Neural crest cell (in vitro differentiated cells): ENCODE data around the gene GRIK1. TPM values are rescaled to one million over a fixed set of nuclear protein-coding genes. Genes with fewer than 3 reads are reported as not detected.

Experiments
- DNase-seq: peaks from one replicate; pipeline ENCODE4 v3.0.0; 2021; ENCODE audit warnings: low read depth, mixed read lengths, low spot score
- H3K27ac Mint-ChIP-seq: one replicate; pipeline ENCODE4 v1.8.0; 2021; ENCODE audit warnings: mild to moderate bottlenecking, mixed read lengths; ENCODE audit not compliant: unreplicated experiment
- H3K27me3 Mint-ChIP-seq: 2 replicates; pipeline ENCODE4 v1.8.0; 2021; ENCODE audit warnings: low read depth, mild to moderate bottlenecking, mixed read lengths
- H3K36me3 Mint-ChIP-seq: 2 replicates; pipeline ENCODE4 v1.8.0; 2021; ENCODE audit warnings: low read depth, mild to moderate bottlenecking, mixed read lengths
- H3K4me1 Mint-ChIP-seq: 2 replicates; pipeline ENCODE4 v1.8.0; 2021; ENCODE audit warnings: mixed read lengths
- H3K4me3 Mint-ChIP-seq: one replicate; pipeline ENCODE4 v1.8.0; 2021; ENCODE audit warnings: mild to moderate bottlenecking, mixed read lengths
- H3K9me3 Mint-ChIP-seq: 2 replicates; pipeline ENCODE4 v1.8.0; 2021; ENCODE audit warnings: mixed read lengths
- total RNA-seq: library from RNA; stranded (reverse); gene quantifications from 2 replicates; pipeline ENCODE4 v1.2.1, GENCODE V29; 2021
- TF ChIP-seq, protein P1 (sequence below): fragments of 200-600 bp; sonication (generic); conservative IDR thresholded peaks from 2 replicates; pipeline ENCODE4 v1.5.0; 2021; ENCODE audit warnings: antibody characterized with exemption, mild to moderate bottlenecking

GRIK1 gene
- total RNA-seq, 1 donor from 2014 or later = 0.91 TPM

DNA sequence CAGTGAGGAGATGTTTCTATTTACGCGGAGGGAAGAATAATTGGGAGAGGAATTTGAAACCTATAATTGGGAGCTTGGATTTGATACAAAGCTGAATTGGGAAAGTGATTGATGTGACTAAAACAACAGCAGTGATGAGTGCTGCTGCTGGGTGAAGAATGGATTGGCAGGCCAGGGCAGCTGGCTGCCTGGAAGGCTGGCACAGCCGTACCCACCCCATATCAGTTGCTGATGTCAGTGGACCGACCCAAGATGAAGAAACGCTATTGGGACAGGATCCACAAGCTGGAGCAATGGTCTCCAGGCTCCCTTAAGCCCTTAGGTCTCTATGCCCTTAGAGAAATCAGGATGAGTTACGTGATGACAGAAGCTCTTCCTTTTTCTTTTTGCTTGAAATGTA lies 47.4 kb downstream of the GRIK1 start:
- H3K9me3 Mint-ChIP-seq = no peaks in the 10 kb centered on the region
- DNase-seq = no peak
- H3K36me3 Mint-ChIP-seq = no peaks in the 10 kb centered on the region
- H3K4me1 Mint-ChIP-seq = no peaks in the 10 kb centered on the region
- no peak overlapping the region for H3K4me3 Mint-ChIP-seq
- no peaks in the 10 kb centered on the region for H3K27me3 Mint-ChIP-seq
- TF ChIP-seq, protein P1, sequence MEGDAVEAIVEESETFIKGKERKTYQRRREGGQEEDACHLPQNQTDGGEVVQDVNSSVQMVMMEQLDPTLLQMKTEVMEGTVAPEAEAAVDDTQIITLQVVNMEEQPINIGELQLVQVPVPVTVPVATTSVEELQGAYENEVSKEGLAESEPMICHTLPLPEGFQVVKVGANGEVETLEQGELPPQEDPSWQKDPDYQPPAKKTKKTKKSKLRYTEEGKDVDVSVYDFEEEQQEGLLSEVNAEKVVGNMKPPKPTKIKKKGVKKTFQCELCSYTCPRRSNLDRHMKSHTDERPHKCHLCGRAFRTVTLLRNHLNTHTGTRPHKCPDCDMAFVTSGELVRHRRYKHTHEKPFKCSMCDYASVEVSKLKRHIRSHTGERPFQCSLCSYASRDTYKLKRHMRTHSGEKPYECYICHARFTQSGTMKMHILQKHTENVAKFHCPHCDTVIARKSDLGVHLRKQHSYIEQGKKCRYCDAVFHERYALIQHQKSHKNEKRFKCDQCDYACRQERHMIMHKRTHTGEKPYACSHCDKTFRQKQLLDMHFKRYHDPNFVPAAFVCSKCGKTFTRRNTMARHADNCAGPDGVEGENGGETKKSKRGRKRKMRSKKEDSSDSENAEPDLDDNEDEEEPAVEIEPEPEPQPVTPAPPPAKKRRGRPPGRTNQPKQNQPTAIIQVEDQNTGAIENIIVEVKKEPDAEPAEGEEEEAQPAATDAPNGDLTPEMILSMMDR = no peak
- no peak overlapping the region for H3K27ac Mint-ChIP-seq

DNA sequence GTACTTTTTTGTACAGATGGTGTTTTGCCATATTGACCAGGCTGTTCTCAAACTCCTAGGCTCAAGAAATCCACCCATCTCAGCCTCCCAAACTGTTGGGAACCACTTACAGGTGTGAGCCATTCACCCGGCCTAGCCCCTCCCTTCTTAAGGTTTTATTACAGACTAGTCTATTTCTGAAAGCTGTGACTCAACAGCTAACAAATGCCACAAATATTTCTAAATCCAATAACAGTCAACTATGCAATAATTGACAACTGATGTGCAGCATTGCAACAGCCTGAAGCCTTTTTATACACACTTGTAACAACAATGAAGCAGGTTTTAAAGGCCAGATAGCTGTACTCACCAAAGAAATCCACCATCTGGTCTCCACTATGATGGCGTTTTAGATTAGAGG lies 51.4 kb downstream of the GRIK1 start:
- H3K4me3 Mint-ChIP-seq = no peak overlapping the region
- TF ChIP-seq, protein P1 = no peak
- no peak for DNase-seq
- no peaks in the 10 kb centered on the region for H3K36me3 Mint-ChIP-seq
- H3K27ac Mint-ChIP-seq = no peak overlapping the region
- no peaks in the 10 kb centered on the region for H3K9me3 Mint-ChIP-seq
- peaks cover 8% of the 10 kb centered on the region for H3K4me1 Mint-ChIP-seq
- no peaks in the 10 kb centered on the region for H3K27me3 Mint-ChIP-seq

DNA sequence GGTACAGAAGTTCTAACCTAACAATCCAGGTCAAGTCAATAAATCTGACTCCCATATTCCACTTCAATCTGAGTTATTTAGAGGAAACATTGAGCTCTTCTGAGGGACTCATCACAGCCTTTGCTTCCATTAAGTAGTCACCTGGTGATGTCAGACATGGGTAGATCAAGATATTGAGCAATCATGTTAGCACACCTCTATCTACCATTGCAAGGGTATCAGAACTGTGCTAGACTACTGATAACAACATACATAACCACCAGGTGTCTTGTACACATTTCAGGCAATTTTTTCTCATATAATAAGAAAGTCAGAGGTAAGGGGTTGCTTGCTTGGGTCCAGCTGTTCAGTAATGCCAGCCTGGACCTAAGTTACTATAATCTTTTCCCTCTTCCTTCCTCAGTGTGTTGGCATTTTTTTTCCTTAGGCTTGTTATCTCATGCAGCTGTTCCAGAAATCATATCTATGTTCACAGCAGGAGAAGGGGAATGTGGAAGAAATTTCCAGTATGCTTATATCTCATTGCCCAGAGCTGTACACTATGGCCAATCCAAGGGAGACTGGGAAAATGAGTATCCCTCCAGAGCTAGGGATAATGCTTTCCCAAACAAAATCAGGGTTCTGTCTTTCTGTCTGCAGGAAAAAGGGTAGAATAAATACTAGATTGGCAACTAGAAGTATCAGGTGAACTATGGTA lies 52.3 kb downstream of the GRIK1 start:
- no peaks in the 10 kb centered on the region for H3K9me3 Mint-ChIP-seq

DNA sequence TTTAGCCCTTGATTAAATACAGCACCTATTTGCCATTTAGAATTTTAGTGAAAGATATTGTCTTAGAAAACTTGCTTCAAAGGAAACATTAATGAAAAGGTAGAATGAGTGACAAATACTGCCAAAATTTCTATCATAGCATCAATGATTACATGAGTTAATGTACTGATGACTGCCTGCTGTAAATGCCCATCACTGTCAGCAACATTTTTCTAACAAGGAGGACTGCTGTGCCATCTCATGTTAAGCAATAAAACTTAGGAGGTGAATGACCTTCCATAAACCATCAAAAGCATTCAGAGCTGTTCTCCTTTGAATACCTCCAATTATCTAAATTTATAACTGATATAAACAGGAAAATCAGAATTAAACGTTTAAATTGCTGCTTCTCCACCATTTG lies 54.3 kb downstream of the GRIK1 start:
- Mint-ChIP-seq H3K4me1 (peaks cover 8% of the 10 kb centered on the region), H3K36me3 (no peaks in the 10 kb centered on the region), H3K27me3 (no peaks in the 10 kb centered on the region), H3K4me3 (no peak overlapping the region), H3K9me3 (no peaks in the 10 kb centered on the region), H3K27ac (no peak overlapping the region)
- DNase-seq = no peak
- TF ChIP-seq, protein P1 = no peak

More for the DNA sequence above, 52.3 kb downstream of the GRIK1 start:
- TF ChIP-seq, protein P1 = no peak
- peaks cover 8% of the 10 kb centered on the region for H3K4me1 Mint-ChIP-seq
- no peaks in the 10 kb centered on the region for H3K27me3 Mint-ChIP-seq
- H3K4me3 Mint-ChIP-seq = no peak overlapping the region
- H3K27ac Mint-ChIP-seq = no peak overlapping the region
- no peak for DNase-seq
- no peaks in the 10 kb centered on the region for H3K36me3 Mint-ChIP-seq

- Mint-ChIP-seq H3K9me3 (no peaks in the 10 kb centered on the region), H3K27ac (no peak overlapping the region), H3K27me3 (no peaks in the 10 kb centered on the region), H3K4me1 (no peaks in the 10 kb centered on the region), H3K36me3 (no peaks in the 10 kb centered on the region), H3K4me3 (no peak overlapping the region)
- no peak for DNase-seq
- TF ChIP-seq, protein P1 = no peak
Observed at GRCh38 chr21:29875873-29876272, 63.9 kb downstream of the GRIK1 start.
